H1 (cell line): ENCODE data around the gene OR13G1. TPM values are rescaled to one million over a fixed set of nuclear protein-coding genes. Genes with fewer than 3 reads are reported as not detected.
A peak's percentile ranks its signal among the peaks of the same experiment; 100 is the strongest.

Experiments used
- CTCF ChIA-PET: fragments of 300-600 bp; sonication (Branson Sonifier 250); formaldehyde crosslinking; loops from one replicate; lab custom pipeline; 2021; ENCODE audit not compliant: partially characterized antibody; lab: Charles Lee
- POLR2A ChIA-PET: fragments of 300-600 bp; sonication (Branson Sonifier 250); formaldehyde crosslinking; loops from one replicate; lab custom pipeline; 2021; ENCODE audit warnings: inconsistent platforms; ENCODE audit not compliant: partially characterized antibody; lab: Charles Lee
- DNase-seq, 2 experiments: peaks; one replicate each; pipeline versions ENCODE4 v3.0.0 to v3.0.0-alpha.2; 2010 to 2022; ENCODE audit warnings: low spot score in 2 of 2, low read depth in 1 of 2, mixed read lengths in 1 of 2
- FAIRE-seq: peaks from 2 replicates; lab custom pipeline; 2011; peaks lifted over from hg19 to GRCh38; lab: Jason Lieb, UNC
- H2AFZ ChIP-seq: 2 replicates; pipeline ENCODE4 v1.8.1; 2012; ENCODE audit warnings: low read length, inconsistent platforms
- H2AK5ac ChIP-seq: 2 replicates; pipeline ENCODE4 v1.6.1; 2013; ENCODE audit warnings: low read depth, low read length
- H2BK120ac ChIP-seq: replicated peaks from 2 replicates; pipeline ENCODE3; 2013; ENCODE audit warnings: low read depth, low read length, inconsistent platforms
- H2BK12ac ChIP-seq: 2 replicates; pipeline ENCODE4 v1.6.1; 2013; ENCODE audit warnings: low read depth, low read length
- H2BK15ac ChIP-seq: 2 replicates; pipeline ENCODE4 v1.6.1; 2013; ENCODE audit warnings: low read length
- H2BK20ac ChIP-seq: 2 replicates; pipeline ENCODE4 v1.6.1; 2013; ENCODE audit warnings: low read length
- H2BK5ac ChIP-seq: 2 replicates; pipeline ENCODE4 v1.6.1; 2013; ENCODE audit warnings: low read depth, low read length
- H3K14ac ChIP-seq: 2 replicates; pipeline ENCODE4 v1.6.1; 2013; ENCODE audit warnings: inconsistent platforms; ENCODE audit not compliant: insufficient read length
- H3K18ac ChIP-seq: 2 replicates; pipeline ENCODE4 v1.6.1; 2013; ENCODE audit warnings: low read length; ENCODE audit errors: extremely low read depth
- H3K23ac ChIP-seq: 2 replicates; pipeline ENCODE4 v1.6.1; 2013; ENCODE audit warnings: inconsistent platforms; ENCODE audit not compliant: insufficient read length
- H3K23me2 ChIP-seq: 2 replicates; pipeline ENCODE4 v1.6.1; 2013; ENCODE audit warnings: low read depth, low read length
- H3K27ac ChIP-seq: 2 replicates; pipeline ENCODE4 v1.6.1; 2011; ENCODE audit warnings: low read depth, low read length, inconsistent platforms
- H3K27me3 ChIP-seq, 4 experiments: replicated peaks in 1 of 4; 1 replicate in 1 of 4; 2 replicates in 3 of 4; pipeline versions ENCODE4 v1.6.1 to v1.8.1; 2011 to 2013; ENCODE audit warnings: low read length in 3 of 4, mild to moderate bottlenecking in 3 of 4, inconsistent platforms in 2 of 4, mixed read lengths in 2 of 4, moderate library complexity in 1 of 4; ENCODE audit not compliant: control insufficient read depth in 3 of 4, insufficient read depth in 3 of 4; ENCODE audit errors: extremely low read depth in 1 of 4
- H3K36me3 ChIP-seq, 4 experiments: 2 replicates each; pipeline versions ENCODE4 v1.6.1 to v1.8.1; 2011 to 2013; ENCODE audit warnings: mild to moderate bottlenecking in 4 of 4, low read length in 3 of 4, moderate library complexity in 2 of 4, control low read depth in 1 of 4, inconsistent platforms in 1 of 4; ENCODE audit not compliant: insufficient read depth in 4 of 4, control insufficient read depth in 2 of 4
- H3K4ac ChIP-seq: replicated peaks from 2 replicates; pipeline ENCODE3; 2013; ENCODE audit warnings: low read length, low read depth, mixed read lengths, inconsistent platforms; ENCODE audit not compliant: insufficient read length
- H3K4me1 ChIP-seq, 4 experiments: replicated peaks in 1 of 4; 1 replicate in 1 of 4; 2 replicates in 3 of 4; pipeline versions ENCODE4 v1.6.1 to v1.8.1; 2011 to 2013; ENCODE audit warnings: low read length in 3 of 4, inconsistent platforms in 2 of 4, mixed read lengths in 1 of 4; ENCODE audit not compliant: insufficient read depth in 4 of 4, control insufficient read depth in 3 of 4
- H3K4me2 ChIP-seq, 2 experiments: 2 replicates each; pipeline versions ENCODE4 v1.6.1 to v1.8.1; 2011 to 2013; ENCODE audit warnings: low read depth in 2 of 2, low read length in 2 of 2, control low read depth in 1 of 2, inconsistent platforms in 1 of 2, mild to moderate bottlenecking in 1 of 2; ENCODE audit not compliant: insufficient read depth in 1 of 2
- H3K4me3 ChIP-seq, 4 experiments: fragments of 200-600, 300-600 bp in 1 of 4; sonication (generic), shearing (Covaris generic), sonication (Bioruptor Twin) in 1 of 4; 2 replicates each; pipeline versions ENCODE4 v1.5.1 to v1.8.1; 2011 to 2016; ENCODE audit warnings: low read length in 4 of 4, low read depth in 3 of 4, control low read depth in 2 of 4, inconsistent platforms in 2 of 4, mild to moderate bottlenecking in 2 of 4, mixed read lengths in 1 of 4, moderate library complexity in 1 of 4; ENCODE audit not compliant: insufficient read depth in 2 of 4; ENCODE audit errors: extremely low read depth in 1 of 4
- H3K56ac ChIP-seq: replicated peaks from 2 replicates; pipeline ENCODE3; 2013; ENCODE audit warnings: low read depth, mild to moderate bottlenecking, mixed read lengths, low read length, inconsistent platforms; ENCODE audit not compliant: insufficient read length
- H3K79me1 ChIP-seq: 2 replicates; pipeline ENCODE4 v1.6.1; 2013; ENCODE audit warnings: low read depth, low read length, control low read depth
- H3K79me2 ChIP-seq, 2 experiments: 2 replicates each; pipeline versions ENCODE4 v1.6.1 to v1.8.1; 2012 to 2013; ENCODE audit warnings: low read length in 2 of 2, mild to moderate bottlenecking in 2 of 2, inconsistent platforms in 1 of 2; ENCODE audit not compliant: insufficient read depth in 2 of 2, control insufficient read depth in 1 of 2
- H3K9ac ChIP-seq, 4 experiments: replicated peaks in 1 of 4; 1 replicate in 1 of 4; 2 replicates in 3 of 4; pipeline versions ENCODE4 v1.6.1 to v1.8.1; 2011 to 2013; ENCODE audit warnings: low read depth in 3 of 4, low read length in 3 of 4, control low read depth in 2 of 4, mild to moderate bottlenecking in 2 of 4, moderate library complexity in 2 of 4, inconsistent platforms in 1 of 4; ENCODE audit errors: extremely low read depth in 1 of 4
- H3K9me3 ChIP-seq, 2 experiments: 2 replicates each; pipeline versions ENCODE4 v1.6.1 to v1.8.1; 2012 to 2013; ENCODE audit warnings: mild to moderate bottlenecking in 2 of 2, moderate library complexity in 2 of 2, control low read depth in 1 of 2, inconsistent platforms in 1 of 2, low read depth in 1 of 2, low read length in 1 of 2, mixed read lengths in 1 of 2; ENCODE audit not compliant: insufficient read depth in 2 of 2
- H4K20me1 ChIP-seq, 2 experiments: replicated peaks in 1 of 2; 2 replicates each; pipeline versions ENCODE3 to v1.8.1; 2011 to 2013; ENCODE audit warnings: inconsistent platforms in 2 of 2, low read length in 2 of 2, mild to moderate bottlenecking in 1 of 2; ENCODE audit not compliant: insufficient read depth in 2 of 2, control insufficient read depth in 1 of 2
- H4K5ac ChIP-seq: 2 replicates; pipeline ENCODE4 v1.6.1; 2013; ENCODE audit warnings: low read length, low read depth, mixed read lengths, inconsistent platforms; ENCODE audit not compliant: insufficient read length
- H4K8ac ChIP-seq: 2 replicates; pipeline ENCODE4 v1.8.0; 2013; ENCODE audit warnings: mild to moderate bottlenecking, moderate library complexity, low read length, inconsistent platforms; ENCODE audit not compliant: insufficient read depth; ENCODE audit errors: extremely low read depth
- H4K91ac ChIP-seq: replicated peaks from 2 replicates; pipeline ENCODE3; 2013; ENCODE audit warnings: low read length, mixed read lengths, inconsistent platforms; ENCODE audit not compliant: insufficient read length
- BACH1 ChIP-seq: IDR thresholded peaks from 2 replicates; pipeline ENCODE4 v1.6.1; 2012; ENCODE audit warnings: low read length, improper control_type of control experiment
- CBX5 ChIP-seq: fragments of 300-800, 300-1000 bp; sonication (generic); IDR thresholded peaks from 2 replicates; pipeline ENCODE4 v1.7.1; 2016; ENCODE audit warnings: antibody characterized with exemption, low read length, low read depth
- GABPA ChIP-seq: IDR thresholded peaks from 2 replicates; pipeline ENCODE4 v1.6.1; 2011; ENCODE audit warnings: mild to moderate bottlenecking, low read length, moderate library complexity, borderline replicate concordance; ENCODE audit not compliant: insufficient read depth
- POLR2AphosphoS5 ChIP-seq: IDR thresholded peaks from 2 replicates; pipeline ENCODE4 v1.6.1; 2011; ENCODE audit warnings: low read depth, low read length
- RAD21 ChIP-seq, 2 experiments: IDR thresholded peaks in 1 of 2; conservative IDR thresholded peaks in 1 of 2; 2 replicates each; pipeline ENCODE4 v1.6.1; 2011; ENCODE audit warnings: low read depth in 2 of 2, low read length in 2 of 2, improper control_type of control experiment in 1 of 2, inconsistent platforms in 1 of 2, mild to moderate bottlenecking in 1 of 2, moderate library complexity in 1 of 2
- RBBP5 ChIP-seq: IDR thresholded peaks from 2 replicates; pipeline ENCODE4 v1.7.1; 2012; ENCODE audit warnings: low read depth, mild to moderate bottlenecking, inconsistent platforms, low read length, moderate library complexity, borderline replicate concordance
- SRF ChIP-seq: IDR thresholded peaks from 2 replicates; pipeline ENCODE4 v1.6.1; 2011; ENCODE audit warnings: mild to moderate bottlenecking, low read depth, low read length, moderate library complexity
- SUZ12 ChIP-seq: fragments of 200-600 bp; sonication (generic); IDR thresholded peaks from 2 replicates; pipeline ENCODE4 v1.6.1; 2012; ENCODE audit warnings: mild to moderate bottlenecking, inconsistent platforms, low read length, moderate library complexity, mixed read lengths
- WGBS, 2 experiments: shearing (Covaris generic) in 1 of 2; methylation state at CpG; one replicate each; pipeline versions ENCODE4 v1.1.6 to v1.1.7; 2013 to 2015; ENCODE audit warnings: low lambda C conversion rate in 2 of 2, mixed read lengths in 2 of 2, inconsistent platforms in 1 of 2, low coverage in 1 of 2, missing lambda C conversion rate in 1 of 2; ENCODE audit not compliant: insufficient replicate concordance in 2 of 2, insufficient coverage in 1 of 2, insufficient read length in 1 of 2; ENCODE audit errors: extremely low coverage in 1 of 2, missing lambda C conversion rate in 1 of 2; 5-methylcytosine and 5-hydroxymethylcytosine counted together
- polyA plus RNA-seq, 7 experiments: library from polyadenylated mRNA; depleted of rRNA in 3 of 7; stranded (reverse) in 5 of 7; unstranded in 2 of 7; fragments of >200 nt in 5 of 7; fragments of 200-250 nt in 2 of 7; gene quantifications; 1 replicate in 5 of 7; 2 replicates in 1 of 7; 4 replicates in 1 of 7; pipeline versions ENCODE4 v1.2.1 to v1.2.3, GENCODE V29; 2011 to 2013; ENCODE audit warnings: missing spikeins in 2 of 7, mixed read lengths in 2 of 7
- total RNA-seq: library from RNA; stranded (reverse); fragmentation: NEBNext Ultra II Directional; extraction: Animal tissue kit (Norgen Biotek cat#: 25700); gene quantifications from 2 replicates; pipeline ENCODE4 v1.2.1, GENCODE V29; 2021

OR13G1 gene
- total and polyA plus RNA-seq, 2 of the 8 experiments (the other 6 are each of a cell fraction or from before 2014, with no cell fraction given), result not detected

DNA sequence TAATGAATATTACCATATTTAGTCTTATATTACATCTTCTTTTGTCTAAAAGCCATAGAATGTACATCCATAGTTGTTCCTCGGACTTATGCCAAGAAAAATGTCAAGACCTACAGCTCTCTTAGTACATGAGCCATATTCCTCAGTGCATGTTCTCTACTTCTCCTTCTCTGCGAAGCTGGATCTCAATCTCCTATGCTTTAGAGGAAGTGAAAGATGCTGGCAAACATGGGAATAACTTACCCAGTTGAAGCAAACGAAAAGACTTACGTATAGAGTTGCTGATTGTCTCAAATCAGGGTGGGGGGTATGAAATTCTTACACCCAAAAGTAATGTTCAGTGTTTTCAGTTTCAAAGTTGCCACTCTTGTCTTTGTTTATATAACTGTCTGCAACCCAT lies 32.7 kb downstream of the OR13G1 start:
- Histone ChIP-seq H2BK12ac (no peak overlapping the region), H3K36me3 (no peaks in the 10 kb centered on the region), H3K27ac (no peak overlapping the region), H3K4me1 (peaks cover 0 to 7% (median 4%) of the 10 kb centered on the region in 4 experiments; a peak in 3 of 7 replicates), H2BK5ac (no peak overlapping the region), H3K56ac (no peak overlapping the region), H3K9me3 (peaks cover 14 to 28% of the 10 kb centered on the region in 2 experiments; a peak in 3 of 4 replicates), H3K4me2 (peak overlapping the region in 1 of 2 experiments; percentile 15; a peak in 1 of 4 replicates), H3K79me1 (no peaks in the 10 kb centered on the region), H2AK5ac (no peak overlapping the region), H2BK20ac (no peak overlapping the region), H4K91ac (no peak overlapping the region), H3K9ac (no peak overlapping the region), H4K20me1 (no peaks in the 10 kb centered on the region), H3K4me3 (no peak overlapping the region), H2AFZ (no peak overlapping the region), H2BK15ac (no peak overlapping the region), H3K18ac (no peak overlapping the region), H2BK120ac (peak overlapping the region; percentile 33), H3K23ac (no peak overlapping the region), H4K5ac (no peak overlapping the region), H4K8ac (no peak overlapping the region), H3K14ac (no peak overlapping the region), H3K27me3 (no peaks in the 10 kb centered on the region; a peak in 2 of 7 replicates), H3K79me2 (no peaks in the 10 kb centered on the region), H3K4ac (no peak overlapping the region), H3K23me2 (no peaks in the 10 kb centered on the region)
- no peak for FAIRE-seq
- no peak for DNase-seq
- WGBS, 2 experiments, result 81% methylated on average over 4 of the region's 4 CpGs; no CpG with 5 or more reads in 1 of the 2 experiments
- POLR2A ChIA-PET, result no interaction called here
- CTCF ChIA-PET, result no interaction called here
- TF ChIP-seq POLR2AphosphoS5 (no peak), SUZ12 (no peak), RAD21 (IDR thresholded peaks at IDR 0.05 in 1 of 2, conservative IDR thresholded peaks at IDR 0.05 in 1 of 2; ENCODE audit: low read depth in 2 of 2, low read length in 2 of 2) (no peak), SRF (no peak), CBX5 (no peak), GABPA (no peak), BACH1 (no peak), RBBP5 (no peak)
